ENCODE measurements around the gene S100A10. TPM values are rescaled to one million over a fixed set of nuclear protein-coding genes. Genes with fewer than 3 reads are reported as not detected.

S100A10 gene
- total RNA-seq, 3 donors from 2014 or later (not counting 1 experiment from before 2014, with no cell fraction given), result 142 to 200 (median 183) TPM

DNA sequence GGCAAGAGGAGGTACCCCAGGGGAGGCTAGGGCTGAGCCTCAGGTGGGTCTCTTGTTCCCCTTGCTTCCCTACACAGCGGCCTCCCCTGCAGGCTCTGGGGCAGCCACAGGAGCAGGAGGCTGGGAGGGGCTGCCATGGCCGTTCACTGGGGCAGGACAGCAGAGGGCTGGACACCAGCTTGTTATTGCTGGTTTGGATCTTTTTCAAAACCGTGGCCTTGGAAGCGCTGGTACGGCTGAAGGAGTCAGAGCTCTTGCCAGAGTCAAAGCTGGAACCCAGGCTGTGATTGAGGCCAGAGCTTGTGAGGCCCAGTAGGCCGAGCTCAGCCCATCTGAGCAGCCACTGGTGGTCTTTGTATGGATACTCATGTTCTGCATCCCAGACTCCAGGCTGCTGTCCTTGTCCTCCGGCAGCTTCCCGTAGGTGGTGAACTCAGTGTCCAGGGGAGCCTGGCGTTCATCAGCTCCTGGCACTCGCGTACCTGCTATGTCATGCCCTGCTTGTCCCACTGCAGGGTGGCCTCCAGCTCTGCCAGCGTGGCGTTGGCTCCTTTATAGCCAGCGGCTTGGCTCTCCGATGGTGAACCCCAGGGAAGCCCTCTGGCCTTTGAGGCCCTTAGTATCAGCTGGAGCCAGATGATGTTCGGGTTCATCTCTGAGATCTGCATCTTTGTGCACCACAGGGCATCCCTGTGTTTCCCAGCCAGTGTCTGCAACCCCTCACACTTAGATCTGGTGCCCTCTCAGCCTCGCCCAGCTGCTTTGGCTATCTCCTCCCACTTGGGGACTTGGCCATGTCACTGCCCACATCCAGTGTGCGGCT is 44.1 kb downstream of the S100A10 start:
- DNase-seq (no peak), ATAC-seq (no peak)
- no peaks in the 10 kb centered on the region for H3K9me3 ChIP-seq (ENCODE audit: control insufficient read depth, insufficient read depth, low read length)
- 96% methylated on average over 18 of the region's 18 CpGs for WGBS (ENCODE audit: insufficient coverage)
- Mint-ChIP-seq H3K4me3 (no peak overlapping the region), H3K36me3 (no peaks in the 10 kb centered on the region), H3K27ac (peak overlapping the region in 1 of 2 donors; percentile 46), H3K9me3 (no peaks in the 10 kb centered on the region), H3K27me3 (ENCODE audit: low read depth in 2 of 2) (no peaks in the 10 kb centered on the region), H3K4me1 (peaks cover 23 to 30% of the 10 kb centered on the region in 2 donors)
- peaks cover 15% of the 10 kb centered on the region for H3K4me1 ChIP-seq (ENCODE audit: control insufficient read depth, insufficient read depth, low read length)
- intact Hi-C loops (cut with micrococcal nuclease), result loop anchor here (5.0 kb wide), 2 partner anchors 42 to 98 kb away; partner anchors contain the start of gene THEM4
- H3K36me3 ChIP-seq (ENCODE audit: control insufficient read depth, insufficient read depth, low read length), result no peaks in the 10 kb centered on the region
- H3K27ac ChIP-seq (ENCODE audit: low read length), result no peak overlapping the region
- no peak overlapping the region for H3K4me3 ChIP-seq (ENCODE audit: low read length)
- no peaks in the 10 kb centered on the region for H3K27me3 ChIP-seq (ENCODE audit: control insufficient read depth, insufficient read depth, low read length)
- TF ChIP-seq, protein P1, sequence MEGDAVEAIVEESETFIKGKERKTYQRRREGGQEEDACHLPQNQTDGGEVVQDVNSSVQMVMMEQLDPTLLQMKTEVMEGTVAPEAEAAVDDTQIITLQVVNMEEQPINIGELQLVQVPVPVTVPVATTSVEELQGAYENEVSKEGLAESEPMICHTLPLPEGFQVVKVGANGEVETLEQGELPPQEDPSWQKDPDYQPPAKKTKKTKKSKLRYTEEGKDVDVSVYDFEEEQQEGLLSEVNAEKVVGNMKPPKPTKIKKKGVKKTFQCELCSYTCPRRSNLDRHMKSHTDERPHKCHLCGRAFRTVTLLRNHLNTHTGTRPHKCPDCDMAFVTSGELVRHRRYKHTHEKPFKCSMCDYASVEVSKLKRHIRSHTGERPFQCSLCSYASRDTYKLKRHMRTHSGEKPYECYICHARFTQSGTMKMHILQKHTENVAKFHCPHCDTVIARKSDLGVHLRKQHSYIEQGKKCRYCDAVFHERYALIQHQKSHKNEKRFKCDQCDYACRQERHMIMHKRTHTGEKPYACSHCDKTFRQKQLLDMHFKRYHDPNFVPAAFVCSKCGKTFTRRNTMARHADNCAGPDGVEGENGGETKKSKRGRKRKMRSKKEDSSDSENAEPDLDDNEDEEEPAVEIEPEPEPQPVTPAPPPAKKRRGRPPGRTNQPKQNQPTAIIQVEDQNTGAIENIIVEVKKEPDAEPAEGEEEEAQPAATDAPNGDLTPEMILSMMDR (IDR thresholded peaks at IDR 0.05), result no peak

DNA sequence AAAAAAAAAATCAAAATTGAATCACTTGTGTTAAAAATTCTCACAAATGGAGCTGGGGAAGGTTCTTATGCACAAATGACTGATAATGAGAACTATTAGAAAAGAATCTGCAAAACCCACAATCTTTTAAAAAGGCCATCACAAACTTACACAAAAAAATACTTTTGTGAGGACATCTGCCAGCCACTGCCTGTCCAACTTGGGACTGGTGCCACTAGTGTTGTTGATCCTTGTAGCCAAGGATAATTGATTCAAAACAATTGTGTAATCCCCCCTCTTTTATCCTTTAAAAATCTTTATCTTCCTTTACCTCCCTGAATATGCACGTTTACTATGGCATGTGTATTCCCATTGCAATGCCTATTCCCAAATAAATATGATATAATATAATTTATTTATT is 45.2 kb downstream of the S100A10 start:
- Histone ChIP-seq H3K4me3 (ENCODE audit: low read length) (no peak overlapping the region), H3K4me1 (ENCODE audit: control insufficient read depth, insufficient read depth, low read length) (peaks cover 22% of the 10 kb centered on the region), H3K9me3 (ENCODE audit: control insufficient read depth, insufficient read depth, low read length) (no peaks in the 10 kb centered on the region), H3K27me3 (ENCODE audit: control insufficient read depth, insufficient read depth, low read length) (no peaks in the 10 kb centered on the region), H3K27ac (ENCODE audit: low read length) (no peak overlapping the region), H3K36me3 (ENCODE audit: control insufficient read depth, insufficient read depth, low read length) (no peaks in the 10 kb centered on the region)
- no peaks in the 10 kb centered on the region for H3K9me3 Mint-ChIP-seq
- no CpG with 5 or more reads among the region's 1 CpG for WGBS (ENCODE audit: insufficient coverage)
- H3K27ac Mint-ChIP-seq, result no peak overlapping the region
- H3K4me3 Mint-ChIP-seq, result no peak overlapping the region
- H3K27me3 Mint-ChIP-seq (ENCODE audit: low read depth in 2 of 2), result no peaks in the 10 kb centered on the region
- H3K36me3 Mint-ChIP-seq, result no peaks in the 10 kb centered on the region
- ATAC-seq (no peak), DNase-seq (no peak)
- intact Hi-C loops (cut with micrococcal nuclease), result loop anchor here (5.0 kb wide), 2 partner anchors 41 to 99 kb away; partner anchors contain the start of gene THEM4
- peaks cover 23 to 37% of the 10 kb centered on the region in 2 donors for H3K4me1 Mint-ChIP-seq
- TF ChIP-seq, protein P1 (IDR thresholded peaks at IDR 0.05), result no peak

DNA sequence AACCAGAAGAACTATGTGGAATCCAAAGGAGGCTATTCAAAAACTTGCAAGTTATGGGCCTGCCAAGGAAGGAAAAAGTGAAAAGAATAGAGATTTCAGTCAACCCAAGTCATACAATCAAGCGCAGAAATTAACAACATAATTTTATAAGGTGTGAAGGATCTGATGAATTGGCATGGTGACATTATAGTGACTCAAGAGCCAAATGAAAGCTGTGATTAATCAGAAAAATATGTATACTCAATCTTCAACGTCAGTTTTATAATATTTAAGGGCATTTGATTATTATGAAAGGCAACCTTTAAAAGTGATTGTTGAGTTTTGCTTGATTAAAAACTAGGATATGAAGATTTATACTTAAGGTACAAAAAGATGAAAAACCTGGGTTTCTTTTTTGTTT is 46.5 kb downstream of the S100A10 start:
- intact Hi-C loops (cut with micrococcal nuclease), result loop anchor here (5.0 kb wide), 2 partner anchors 40 to 100 kb away; partner anchors contain the start of gene THEM4
- peaks cover 22% of the 10 kb centered on the region for H3K4me1 ChIP-seq (ENCODE audit: control insufficient read depth, insufficient read depth, low read length)
- Mint-ChIP-seq H3K36me3 (no peaks in the 10 kb centered on the region), H3K27ac (peak overlapping the region; percentile 89 to 95), H3K27me3 (ENCODE audit: low read depth in 2 of 2) (no peaks in the 10 kb centered on the region), H3K4me3 (no peak overlapping the region), H3K4me1 (peaks cover 23 to 37% of the 10 kb centered on the region in 2 donors), H3K9me3 (no peaks in the 10 kb centered on the region)
- no CpG with 5 or more reads among the region's 2 CpGs for WGBS (ENCODE audit: insufficient coverage)
- no peak overlapping the region for H3K4me3 ChIP-seq (ENCODE audit: low read length)
- TF ChIP-seq, protein P1 (IDR thresholded peaks at IDR 0.05), result no peak
- H3K27ac ChIP-seq (ENCODE audit: low read length), result peak overlapping the region; percentile 93
- H3K9me3 ChIP-seq (ENCODE audit: control insufficient read depth, insufficient read depth, low read length), result no peaks in the 10 kb centered on the region
- ATAC-seq (no peak), DNase-seq (no peak)
- no peaks in the 10 kb centered on the region for H3K27me3 ChIP-seq (ENCODE audit: control insufficient read depth, insufficient read depth, low read length)
- H3K36me3 ChIP-seq (ENCODE audit: control insufficient read depth, insufficient read depth, low read length), result no peaks in the 10 kb centered on the region

Measured in natural killer cell (primary cell).